Activated CD4-positive, alpha-beta T cell treated with anti-CD3 and anti-CD28 coated beads for 48 hours (primary cell): Measurements from ENCODE around the gene LNP1.
"Not testable (repeated sequence)": the region's sequence is repeated elsewhere in the genome, so short reads cannot be mapped to it uniquely, and the experiment has no call there.

Experiments used
- DNase-seq: peaks from one replicate; pipeline ENCODE4 v3.0.0-alpha.2; 2020

Gene LNP1, protein sequence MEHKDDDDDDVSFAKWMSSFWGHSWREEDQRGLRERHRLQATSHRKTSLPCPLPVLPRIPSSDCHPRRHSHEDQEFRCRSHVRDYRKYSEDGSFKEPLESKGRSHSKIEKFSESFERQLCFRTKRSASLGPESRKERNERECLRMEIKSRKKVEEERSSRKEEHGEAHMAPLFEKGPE

DNA sequence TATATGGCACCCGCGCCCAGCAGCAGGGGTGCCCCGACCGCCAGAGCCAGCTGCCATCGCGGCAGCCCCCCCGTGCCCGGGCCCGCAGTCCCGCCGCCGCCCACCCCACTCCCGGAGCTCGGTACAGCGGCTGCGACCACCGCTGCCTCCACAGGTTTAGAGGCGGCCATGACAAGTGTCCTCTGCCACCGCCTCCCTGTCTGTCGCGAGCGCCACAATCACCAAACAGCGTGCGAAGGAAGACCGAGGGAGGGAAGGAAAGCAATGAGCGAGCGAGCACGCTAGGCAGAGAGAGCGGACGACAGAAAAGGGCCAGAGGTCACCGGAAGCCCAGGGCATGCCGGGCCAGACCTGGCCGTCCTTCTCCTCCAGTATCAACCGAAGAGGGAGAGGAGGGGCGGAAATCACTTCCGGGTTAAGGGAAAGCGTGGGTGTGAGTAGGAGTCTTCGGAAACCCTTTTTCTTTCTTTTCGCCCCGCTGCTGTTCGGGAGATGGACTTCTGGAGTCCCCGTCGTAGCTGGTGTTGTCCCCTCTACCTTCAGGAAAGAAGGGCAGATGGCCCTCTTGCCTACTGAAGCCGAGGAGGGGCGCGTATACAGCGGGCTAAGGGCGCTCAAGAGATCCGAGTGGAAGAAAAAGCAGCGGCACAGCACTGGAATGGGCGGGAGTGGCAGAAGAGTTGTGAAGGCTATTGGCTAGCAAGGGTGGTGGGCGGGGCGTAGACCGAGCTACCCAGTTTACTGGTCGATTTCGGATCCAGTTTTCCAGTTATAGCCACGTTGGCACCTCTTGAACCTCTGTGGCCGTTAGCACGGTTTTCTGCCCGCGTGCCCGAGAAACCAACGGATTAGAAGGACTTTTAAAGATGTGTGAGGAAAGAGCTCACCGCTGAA, at the start of gene LNP1, which contains the start of gene TOMM70:
LNP1 (plus strand) TSS at position 760 of the 894 bp plus-strand sequence. CDS start 28,191 bp downstream, outside the sequence.
TOMM70 (minus strand) TSS at position 310 of the 894 bp plus-strand sequence; CDS start at position 170, 140 bp downstream.
- DNase-seq, result peak; percentile 98

DNA sequence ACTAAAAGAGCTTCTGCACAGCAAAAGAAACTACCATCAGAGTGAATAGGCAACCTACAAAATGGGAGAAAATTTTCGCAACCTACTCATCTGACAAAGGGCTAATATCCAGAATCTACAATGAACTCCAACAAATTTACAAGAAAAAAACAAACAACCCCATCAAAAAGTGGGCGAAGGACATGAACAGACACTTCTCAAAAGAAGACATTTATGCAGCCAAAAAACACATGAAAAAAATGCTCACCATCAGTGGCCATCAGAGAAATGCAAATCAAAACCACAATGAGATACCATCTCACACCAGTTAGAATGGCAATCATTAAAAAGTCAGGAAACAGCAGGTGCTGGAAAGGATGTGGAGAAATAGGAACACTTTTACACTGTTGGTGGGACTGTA, 49.6 kb upstream of the LNP1 start:
- not testable (repeated sequence) for DNase-seq

DNA sequence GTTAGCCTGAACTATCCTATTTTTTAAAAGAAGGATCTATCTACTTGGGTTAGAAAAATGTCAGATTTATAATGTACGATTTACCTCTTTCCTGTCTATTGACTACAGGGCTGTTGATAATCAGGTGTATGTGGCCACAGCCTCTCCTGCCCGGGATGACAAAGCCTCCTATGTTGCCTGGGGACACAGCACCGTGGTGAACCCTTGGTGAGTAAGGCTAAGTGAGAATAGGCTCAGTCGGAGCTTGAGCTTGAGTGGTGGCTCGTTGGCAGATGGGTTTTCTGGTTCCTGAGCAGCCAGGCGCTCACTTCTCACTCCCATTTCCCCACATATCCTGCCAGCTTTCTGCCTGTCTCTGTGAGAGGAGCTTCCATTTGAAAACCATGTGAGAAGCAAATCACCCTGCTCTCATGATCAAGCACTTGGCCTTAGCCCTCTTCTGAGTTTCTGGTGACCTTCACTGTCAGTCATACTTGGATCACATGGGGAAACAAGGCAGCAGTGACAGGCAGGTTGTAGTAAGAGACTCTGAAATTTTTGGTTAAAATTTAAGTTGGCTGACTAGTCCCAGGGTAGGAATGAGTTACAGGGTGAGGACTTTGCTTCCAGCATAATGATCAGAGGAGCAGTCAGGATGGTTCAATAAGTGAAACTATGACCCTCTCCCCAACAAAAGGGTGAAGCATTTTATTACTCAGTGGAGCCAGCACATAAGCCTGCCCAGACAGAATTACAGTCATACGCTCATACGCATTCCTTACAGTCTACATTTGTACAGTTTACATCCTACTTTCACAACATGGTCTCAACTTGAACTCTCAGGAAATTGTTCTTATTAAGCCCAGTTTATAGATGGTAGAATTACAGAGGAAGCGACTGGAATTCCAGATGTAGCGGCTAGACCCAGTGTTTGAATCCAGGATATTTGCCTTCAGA, 48.8 kb upstream of the LNP1 start:
- no peak for DNase-seq

DNA sequence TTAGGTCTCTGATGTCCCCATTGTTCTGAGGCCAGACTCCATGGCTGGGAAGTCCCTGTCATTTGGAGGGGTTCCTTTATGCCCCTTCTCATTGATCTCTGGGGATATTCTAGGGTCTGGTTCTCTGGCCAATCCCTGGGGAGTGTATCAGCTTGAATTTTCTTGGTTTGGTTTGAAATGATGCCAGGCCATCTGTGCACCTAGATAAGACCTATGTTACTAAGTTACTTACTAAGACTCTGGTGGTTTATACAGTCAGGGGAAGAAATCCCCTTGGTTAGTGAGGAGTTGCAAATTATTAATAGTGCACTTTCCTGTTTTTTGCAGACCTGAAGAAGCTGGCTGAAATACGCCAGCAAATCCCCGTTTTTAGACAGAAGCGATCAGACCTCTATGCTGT, 46.5 kb upstream of the LNP1 start:
- no peak for DNase-seq

DNA sequence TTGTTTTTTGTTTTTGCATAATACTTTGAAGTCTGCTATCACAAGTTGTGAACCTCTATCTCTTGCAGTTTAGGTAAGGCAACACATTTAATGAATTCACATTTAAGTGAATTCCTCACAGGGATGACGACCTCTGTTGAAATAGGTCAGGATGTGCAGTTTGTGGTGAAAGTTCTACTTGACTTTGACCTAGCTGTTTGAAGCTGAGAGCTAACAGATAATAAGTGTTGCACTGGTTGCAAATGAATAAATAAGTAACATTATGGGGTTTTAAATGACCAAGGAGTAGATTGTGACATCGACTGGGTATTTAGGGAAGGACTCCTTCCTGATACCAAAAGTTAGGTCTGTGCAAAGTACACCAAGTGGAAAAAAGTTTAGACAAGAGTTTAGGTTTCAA, 42.9 kb upstream of the LNP1 start:
- no peak for DNase-seq

DNA sequence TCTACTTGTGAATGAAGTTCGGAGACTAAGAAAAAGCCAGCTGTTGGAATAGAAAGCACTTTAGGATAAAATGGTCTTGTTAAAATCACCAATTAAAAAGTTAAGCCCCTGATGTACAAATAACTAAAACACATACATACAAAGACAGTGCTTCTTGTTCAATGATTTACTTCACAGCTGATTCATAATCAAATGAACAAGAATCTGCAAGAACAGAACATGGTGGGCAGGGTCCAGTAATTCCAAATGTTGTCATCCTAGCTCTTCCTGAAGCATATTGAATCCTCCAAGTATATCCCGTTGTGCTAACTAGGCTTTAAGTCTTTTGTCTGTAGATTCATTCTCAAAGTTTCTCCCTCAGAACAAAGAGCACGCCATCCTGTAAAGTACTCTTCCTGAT, 42.3 kb upstream of the LNP1 start:
- DNase-seq, result no peak

DNA sequence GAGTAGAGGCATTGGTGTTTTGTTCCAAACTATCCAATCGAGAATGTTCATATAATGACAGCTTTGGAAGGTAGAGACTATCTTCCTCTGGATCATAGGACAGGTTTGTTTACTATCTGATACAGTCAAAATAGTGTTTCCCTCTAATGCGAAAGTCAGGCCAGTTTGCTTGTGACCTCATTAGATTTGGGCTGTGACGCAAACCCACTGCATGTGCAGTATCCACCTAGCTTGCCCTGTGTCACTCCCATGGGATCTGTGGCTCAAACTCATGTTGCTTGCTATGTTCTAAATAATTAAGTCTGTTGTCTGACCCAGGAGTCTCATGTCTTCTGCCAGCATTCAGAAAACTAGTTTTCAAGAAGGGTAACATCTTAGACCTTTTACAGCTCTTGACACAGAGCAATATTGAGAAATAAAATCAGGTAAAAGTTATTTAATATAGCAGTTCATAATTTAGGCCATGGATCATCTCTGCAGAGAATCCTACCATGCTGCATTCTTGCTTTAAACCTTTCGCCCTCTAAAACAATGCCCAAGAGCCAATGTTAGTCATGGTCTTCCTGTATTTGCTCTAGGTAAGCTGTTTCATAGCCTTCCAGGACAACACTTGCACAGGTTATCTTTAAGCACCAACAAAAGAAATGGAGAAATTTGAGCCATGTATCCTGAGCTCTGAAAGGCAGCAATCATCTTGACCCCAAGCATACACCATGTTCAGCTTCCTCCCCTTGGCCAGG, 40.4 kb upstream of the LNP1 start:
- no peak for DNase-seq

DNA sequence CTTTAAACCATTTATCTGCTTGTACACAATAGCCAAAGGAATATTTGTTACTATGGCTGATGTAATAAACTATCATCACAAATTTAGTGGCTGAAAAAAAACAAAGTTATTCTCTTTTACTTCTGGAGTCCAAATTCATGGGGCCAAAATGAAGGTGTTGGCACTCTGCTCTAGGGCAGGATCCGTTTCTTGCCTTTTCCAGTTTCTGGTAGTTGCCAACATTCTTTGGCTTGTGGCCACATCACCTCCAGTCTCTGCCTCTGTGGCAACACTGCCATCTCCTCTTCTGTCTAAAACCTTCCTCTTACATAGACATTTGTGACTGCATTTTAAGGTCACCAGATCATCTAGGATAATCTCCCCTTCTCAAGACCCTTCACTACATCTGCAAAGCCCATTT, 39.4 kb upstream of the LNP1 start:
- DNase-seq, result no peak

DNA sequence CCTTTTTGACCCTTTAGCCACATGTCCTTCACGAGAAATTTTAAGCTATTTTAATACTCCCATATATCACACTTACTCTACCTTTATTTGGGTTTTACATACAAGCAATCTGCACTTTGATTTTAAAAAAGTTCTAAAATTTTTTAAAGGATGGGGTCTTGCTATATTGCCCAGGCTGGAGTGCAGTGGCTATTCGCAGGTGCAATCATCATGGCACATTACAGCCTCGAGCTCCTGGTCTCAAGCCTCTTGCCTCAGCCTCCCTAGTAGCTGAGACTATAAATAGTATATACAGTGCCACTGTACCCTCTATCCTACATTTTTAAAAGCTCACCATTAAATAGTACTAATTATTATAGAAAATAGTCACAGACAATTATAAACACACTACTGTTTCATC, 36.9 kb upstream of the LNP1 start:
- no peak for DNase-seq

DNA sequence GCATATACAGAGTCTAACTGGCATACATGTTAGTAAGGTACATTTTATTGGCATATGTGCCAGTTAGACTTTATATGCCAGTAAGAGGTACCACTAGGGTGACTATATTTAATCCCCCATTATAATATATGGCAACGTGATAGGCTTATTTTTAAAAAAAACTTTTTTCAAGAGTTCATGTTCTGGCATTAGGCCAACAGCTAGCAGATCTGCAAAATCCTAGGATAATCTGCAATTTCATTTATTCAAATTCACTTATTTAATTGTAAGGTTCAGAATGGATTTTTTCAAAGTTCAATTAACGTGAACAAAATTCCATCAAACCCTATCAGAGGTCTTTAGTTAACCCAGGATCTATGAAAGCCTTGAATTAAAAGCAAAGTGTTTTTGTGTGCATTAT, 34.9 kb upstream of the LNP1 start:
- no peak for DNase-seq

DNA sequence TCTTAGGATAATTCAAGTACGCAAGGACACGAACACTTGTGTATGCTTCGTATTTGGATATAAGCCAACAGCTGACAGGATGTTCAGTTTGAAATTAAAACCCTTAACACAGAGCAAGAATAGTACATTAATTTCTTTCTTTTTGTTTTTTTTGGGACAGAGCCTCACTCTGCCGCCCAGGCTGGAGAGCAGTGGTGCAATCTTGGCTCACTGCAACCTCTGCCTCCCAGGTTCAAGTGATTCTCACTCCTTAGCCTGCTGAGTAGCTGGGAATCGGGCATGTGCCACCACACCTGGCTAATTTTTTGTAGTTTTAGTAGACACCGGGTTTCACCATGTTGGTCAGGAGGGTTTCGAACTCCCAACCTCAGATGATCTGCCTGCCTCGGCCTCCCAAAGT, 32.9 kb upstream of the LNP1 start:
- no peak for DNase-seq

DNA sequence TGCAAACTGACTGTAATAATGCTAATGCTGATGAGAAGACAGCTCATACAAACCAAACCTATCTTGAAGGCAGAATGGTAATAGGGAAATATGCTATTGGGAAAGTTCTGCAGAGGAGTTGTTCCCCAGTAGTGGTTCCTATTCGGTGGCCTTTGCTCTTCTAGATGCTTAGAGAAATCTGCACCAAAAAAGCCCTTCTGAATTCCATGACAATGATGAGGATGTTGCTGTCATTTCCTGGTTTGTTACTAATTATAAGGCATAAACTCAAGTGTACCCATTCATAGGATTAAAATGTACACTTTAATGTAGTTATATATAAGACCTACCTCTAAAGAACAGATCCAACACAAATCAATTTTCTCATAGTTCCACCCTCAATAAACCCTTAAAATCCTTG, 30.6 kb upstream of the LNP1 start:
- no peak for DNase-seq

DNA sequence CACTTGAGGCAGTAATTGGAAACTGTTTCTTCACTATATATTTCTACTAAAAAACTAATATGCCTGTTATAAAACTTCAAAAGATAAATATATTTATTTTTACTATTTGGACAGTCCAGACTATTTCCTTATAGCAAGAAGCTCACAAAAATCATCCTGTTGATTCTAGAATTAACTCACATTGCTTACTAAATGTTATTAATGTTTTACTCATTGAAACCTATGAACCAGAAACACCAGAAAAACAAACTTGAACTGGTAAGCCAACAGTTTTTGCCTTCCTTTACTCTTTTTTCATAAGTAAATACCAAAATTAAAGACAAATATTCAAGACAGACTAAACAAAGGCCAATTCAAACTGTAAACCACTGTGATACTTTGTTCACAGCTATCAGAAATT, 26.8 kb upstream of the LNP1 start:
- no peak for DNase-seq

DNA sequence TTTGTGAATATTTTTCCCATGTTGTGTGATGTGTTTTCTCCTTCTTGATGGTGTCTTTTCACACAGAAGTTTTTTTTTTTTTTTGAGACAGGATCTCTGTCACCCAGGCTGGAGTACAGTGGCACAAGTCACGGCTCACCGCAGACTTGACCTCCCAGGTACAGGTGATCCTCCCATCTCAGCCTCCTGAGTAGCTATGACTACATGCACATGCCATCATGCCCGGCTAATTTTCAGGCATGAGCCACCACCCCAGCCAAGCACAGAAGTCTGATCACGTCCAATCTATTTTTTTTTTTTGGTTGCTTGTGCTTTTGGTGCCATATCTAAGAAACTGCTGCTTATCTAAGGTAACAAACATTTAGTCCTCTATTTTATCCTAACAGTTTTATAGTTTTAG, 25.0 kb upstream of the LNP1 start:
- DNase-seq, result no peak

DNA sequence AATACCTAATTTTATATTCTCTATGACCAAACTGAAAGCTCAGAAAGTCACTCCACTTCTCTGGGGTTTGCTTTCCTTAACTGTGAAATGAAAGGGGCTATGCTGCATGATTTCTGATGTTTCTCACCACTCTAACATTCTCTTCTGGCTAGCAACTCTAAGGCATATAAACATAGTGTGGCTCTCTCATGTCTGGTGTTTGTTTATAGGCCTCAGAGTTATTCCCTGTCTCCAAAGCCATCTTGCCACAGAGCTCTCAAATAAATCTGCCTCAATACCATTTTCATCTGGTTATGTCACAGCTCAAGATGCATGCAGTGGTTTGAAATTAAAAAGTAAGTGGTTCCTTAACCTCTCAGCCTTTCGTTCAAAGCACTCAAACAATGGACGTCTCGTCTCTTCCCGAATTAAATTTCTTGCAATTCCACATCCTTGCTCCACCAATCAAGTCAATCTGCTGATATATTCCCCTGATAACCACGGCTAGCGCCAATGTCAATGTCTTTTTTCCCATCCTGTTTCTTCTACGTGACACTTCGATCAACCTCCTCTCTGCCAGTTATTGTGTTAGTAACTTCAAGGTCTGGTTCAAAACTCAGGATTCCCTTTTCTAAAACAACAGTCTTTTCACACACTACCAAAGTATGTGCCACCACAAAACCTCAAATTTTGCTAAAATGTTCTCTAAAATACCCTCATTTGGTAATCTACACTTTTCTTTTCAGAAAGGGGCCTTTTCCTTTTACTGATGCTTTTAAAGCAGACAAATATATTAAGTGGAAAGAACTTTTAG, 16.4 kb upstream of the LNP1 start:
- DNase-seq, result no peak

DNA sequence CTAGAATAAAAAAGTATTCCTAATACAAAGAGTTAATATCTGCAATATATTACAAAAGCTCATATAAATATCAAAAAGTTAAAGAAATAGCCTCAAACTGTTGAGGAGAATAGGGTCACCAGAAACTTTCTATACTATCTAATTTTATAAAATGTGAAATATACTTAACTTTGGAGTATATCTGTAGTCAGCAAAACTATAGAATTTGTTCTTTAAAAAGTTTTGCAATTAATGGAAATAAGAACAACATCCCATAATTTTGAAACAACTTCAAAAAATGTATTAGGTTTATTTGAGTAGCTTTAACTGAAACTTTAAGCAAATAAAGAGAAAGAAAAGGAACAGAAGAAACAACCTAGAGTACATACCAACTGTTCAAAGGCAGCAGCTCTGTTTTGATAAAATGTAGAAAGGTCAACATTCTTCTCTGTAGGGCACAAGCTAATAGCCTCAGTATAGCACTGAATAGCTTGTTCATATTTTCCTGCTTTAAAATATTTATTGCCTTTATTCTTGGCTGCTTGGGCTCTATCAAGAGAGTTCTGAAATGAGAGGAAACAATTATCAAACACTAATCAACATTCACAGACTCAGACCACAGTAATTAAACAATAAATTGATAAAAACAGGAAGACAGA, 14.8 kb upstream of the LNP1 start:
- no peak for DNase-seq

DNA sequence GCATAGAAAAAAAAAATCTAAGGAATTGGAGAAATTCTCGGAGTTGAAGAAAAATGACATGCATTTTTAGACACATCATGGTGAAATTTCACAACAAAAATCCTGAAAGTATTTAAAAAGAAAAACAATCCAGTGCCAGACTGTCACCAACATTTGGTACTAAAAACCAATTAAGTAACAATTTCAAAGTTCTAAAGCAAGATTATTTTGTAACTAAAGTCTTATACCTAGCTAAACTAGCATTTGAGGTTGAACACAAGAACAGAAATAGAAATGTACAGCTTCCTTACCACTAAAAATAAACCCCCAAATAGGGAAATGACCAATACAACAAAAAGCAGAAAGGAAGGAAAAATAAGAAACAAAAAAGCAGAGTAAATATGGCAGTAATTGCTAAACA, 12.3 kb upstream of the LNP1 start:
- DNase-seq, result no peak

DNA sequence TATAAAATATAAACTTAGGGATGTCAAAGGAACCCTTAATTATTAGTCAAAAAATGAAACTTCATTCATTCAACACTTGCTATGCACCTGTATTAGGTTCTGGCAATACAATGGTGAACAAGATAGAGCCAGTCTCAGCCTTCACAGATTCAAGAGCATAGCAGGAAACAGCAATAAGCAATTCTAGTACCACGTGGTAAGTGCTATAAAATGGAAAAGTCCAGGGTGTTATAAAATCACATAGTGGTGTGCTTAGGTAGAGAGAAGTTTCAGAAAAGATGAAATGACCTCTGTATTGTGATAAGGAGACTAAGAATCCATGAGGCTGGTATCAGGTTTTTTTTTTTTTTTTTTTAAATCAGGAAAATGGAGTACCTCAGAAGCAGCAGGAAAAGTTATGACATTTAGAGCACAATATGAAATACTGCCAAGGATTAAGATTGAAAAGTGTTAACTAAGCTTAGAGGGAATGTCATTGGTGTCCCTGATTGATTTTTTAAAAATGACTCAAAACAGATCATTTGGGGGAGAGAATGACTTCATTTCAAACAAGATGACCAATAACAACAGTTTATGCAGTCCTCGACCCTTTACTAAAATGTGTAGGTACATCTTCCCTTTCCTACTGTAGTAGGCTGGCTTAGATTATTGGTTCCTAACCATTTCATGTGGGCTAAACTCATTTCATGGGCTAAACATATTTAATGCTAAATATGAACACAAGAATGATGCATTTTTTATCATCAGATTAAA, 5.5 kb upstream of the LNP1 start:
- DNase-seq, result no peak

DNA sequence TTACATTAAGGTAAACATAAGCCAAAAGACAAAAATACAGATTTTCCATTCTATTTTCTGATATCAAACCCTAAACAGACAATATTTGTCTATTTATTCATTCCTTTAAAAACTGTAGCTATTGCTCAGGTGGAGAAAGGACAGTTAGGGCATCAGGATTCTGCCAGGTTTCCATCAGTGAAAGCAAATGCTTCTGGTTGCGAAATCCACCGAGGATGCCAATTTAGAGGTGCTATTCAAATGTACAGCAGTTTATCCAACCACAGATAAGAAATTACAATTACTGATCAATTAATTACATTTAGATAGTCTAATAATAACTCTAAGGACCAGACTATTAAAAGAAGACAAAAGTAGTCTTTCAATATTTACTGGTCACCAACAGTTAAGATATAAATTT, 4.4 kb upstream of the LNP1 start:
- no peak for DNase-seq

DNA sequence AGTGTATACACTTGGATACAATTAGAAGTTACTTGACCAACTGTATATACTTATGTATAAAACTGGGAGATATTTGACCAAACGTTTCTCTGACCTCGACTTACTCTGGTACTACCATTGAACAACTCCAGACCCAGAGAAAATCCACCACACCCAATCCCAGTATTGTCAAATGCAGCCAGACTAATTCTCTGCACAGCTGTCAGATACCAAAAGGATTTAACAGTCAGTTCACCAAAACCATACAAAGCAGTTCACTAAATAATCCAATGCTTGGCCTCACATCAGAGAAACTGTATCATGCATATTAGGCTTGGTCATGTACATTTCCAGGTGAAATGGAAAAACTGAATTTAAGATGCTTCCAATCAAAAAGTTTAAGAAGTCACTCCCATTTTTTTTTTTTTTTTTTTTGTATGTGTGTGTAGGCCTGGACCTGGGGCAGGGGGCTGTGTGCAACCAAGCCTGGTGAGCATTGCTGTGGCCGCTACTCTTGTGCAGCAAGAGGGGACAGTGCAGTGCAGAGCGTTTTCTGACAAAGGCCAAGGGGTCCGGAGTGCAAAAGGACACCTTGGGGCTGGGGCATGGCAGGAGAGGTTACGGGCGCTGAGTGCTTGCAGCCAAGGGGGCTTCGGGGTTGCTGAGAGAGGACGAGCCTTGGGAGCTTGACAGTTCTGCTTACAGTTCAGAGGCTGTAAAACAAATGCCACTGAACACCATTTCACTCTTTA, 1.8 kb upstream of the LNP1 start:
- no peak for DNase-seq
